H9 (cell line): ENCODE results near the gene PRX. TPM values are rescaled to one million over a fixed set of nuclear protein-coding genes. Genes with fewer than 3 reads are reported as not detected.

Source experiments
- DNase-seq: peaks from one replicate; pipeline ENCODE4 v3.0.0-alpha.2; 2017
- H2AFZ ChIP-seq: one replicate; pipeline ENCODE4 v1.6.1; 2013; ENCODE audit warnings: mild to moderate bottlenecking, low read length, control low read depth, moderate library complexity
- H2AK5ac ChIP-seq: 2 replicates; pipeline ENCODE4 v1.6.1; 2013; ENCODE audit warnings: low read length, control low read depth, mixed read lengths; ENCODE audit not compliant: insufficient read length
- H2BK120ac ChIP-seq: one replicate; pipeline ENCODE4 v1.6.1; 2013; ENCODE audit warnings: low read depth, mild to moderate bottlenecking, low read length, control low read depth, inconsistent platforms; ENCODE audit not compliant: poor library complexity, severe bottlenecking
- H2BK12ac ChIP-seq: 2 replicates; pipeline ENCODE4 v1.6.1; 2013; ENCODE audit warnings: low read length, control low read depth, mixed read lengths, low read depth; ENCODE audit not compliant: insufficient read length
- H2BK15ac ChIP-seq: 2 replicates; pipeline ENCODE4 v1.6.1; 2013; ENCODE audit warnings: low read depth, low read length, control low read depth
- H2BK20ac ChIP-seq: one replicate; pipeline ENCODE4 v1.6.1; 2013; ENCODE audit warnings: low read depth, mild to moderate bottlenecking, low read length, control low read depth, inconsistent platforms; ENCODE audit not compliant: poor library complexity, severe bottlenecking
- H2BK5ac ChIP-seq: 2 replicates; pipeline ENCODE4 v1.6.1; 2013; ENCODE audit warnings: low read length, control low read depth, mixed read lengths; ENCODE audit not compliant: insufficient read length
- H3K14ac ChIP-seq: 2 replicates; pipeline ENCODE4 v1.6.1; 2013; ENCODE audit warnings: low read length, control low read depth; ENCODE audit not compliant: insufficient read depth
- H3K18ac ChIP-seq: 2 replicates; pipeline ENCODE4 v1.6.1; 2013; ENCODE audit warnings: low read depth, mild to moderate bottlenecking, mixed read lengths, low read length, control low read depth; ENCODE audit not compliant: insufficient read length
- H3K23ac ChIP-seq: 2 replicates; pipeline ENCODE4 v1.6.1; 2013; ENCODE audit warnings: low read length, control low read depth, mixed read lengths, low read depth; ENCODE audit not compliant: insufficient read length
- H3K23me2 ChIP-seq: 2 replicates; pipeline ENCODE4 v1.6.1; 2013; ENCODE audit warnings: low read depth, mild to moderate bottlenecking, mixed read lengths, low read length, control low read depth; ENCODE audit not compliant: insufficient read length, poor library complexity, severe bottlenecking
- H3K27ac ChIP-seq: 2 replicates; pipeline ENCODE4 v1.5.1; 2013; ENCODE audit warnings: low read length, control low read depth, mixed read lengths, low read depth; ENCODE audit not compliant: insufficient read length
- H3K27me3 ChIP-seq: 2 replicates; pipeline ENCODE4 v1.6.1; 2013; ENCODE audit warnings: low read length, control low read depth, inconsistent platforms; ENCODE audit not compliant: insufficient read depth
- H3K4ac ChIP-seq: 2 replicates; pipeline ENCODE4 v1.6.1; 2013; ENCODE audit warnings: low read depth, mild to moderate bottlenecking, control low read depth, inconsistent platforms, low read length, moderate library complexity
- H3K4me1 ChIP-seq: 2 replicates; pipeline ENCODE4 v1.6.1; 2013; ENCODE audit warnings: low read length, control low read depth, inconsistent platforms; ENCODE audit not compliant: insufficient read depth
- H3K4me2 ChIP-seq: 2 replicates; pipeline ENCODE4 v1.6.1; 2013; ENCODE audit warnings: low read length, control low read depth, mixed read lengths; ENCODE audit not compliant: insufficient read length, insufficient read depth
- H3K56ac ChIP-seq: 2 replicates; pipeline ENCODE4 v1.6.1; 2013; ENCODE audit warnings: low read depth, mild to moderate bottlenecking, mixed read lengths, low read length, control low read depth; ENCODE audit not compliant: insufficient read length
- H3K79me1 ChIP-seq: 2 replicates; pipeline ENCODE4 v1.6.1; 2013; ENCODE audit warnings: low read depth, mild to moderate bottlenecking, moderate library complexity, low read length, control low read depth, inconsistent platforms; ENCODE audit not compliant: insufficient read depth, poor library complexity, severe bottlenecking
- H3K79me2 ChIP-seq: 2 replicates; pipeline ENCODE4 v1.6.1; 2013; ENCODE audit warnings: low read length, control low read depth, inconsistent platforms; ENCODE audit not compliant: insufficient read depth
- H3K9ac ChIP-seq: 2 replicates; pipeline ENCODE4 v1.6.1; 2013; ENCODE audit warnings: low read length, control low read depth, mixed read lengths; ENCODE audit not compliant: insufficient read length; ENCODE audit errors: extremely low read depth
- H3K9me3 ChIP-seq: one replicate; pipeline ENCODE4 v1.6.1; 2013; ENCODE audit warnings: low read depth, low read length, inconsistent platforms; ENCODE audit not compliant: control insufficient read depth
- H3T11ph ChIP-seq: one replicate; pipeline ENCODE4 v1.6.1; 2013; ENCODE audit warnings: mild to moderate bottlenecking, low read length, control low read depth, inconsistent platforms
- H4K20me1 ChIP-seq: one replicate; pipeline ENCODE4 v1.6.1; 2013; ENCODE audit not compliant: control insufficient read depth, insufficient read length, insufficient read depth
- H4K5ac ChIP-seq: 2 replicates; pipeline ENCODE4 v1.6.1; 2013; ENCODE audit warnings: low read depth, mild to moderate bottlenecking, mixed read lengths, low read length, control low read depth; ENCODE audit not compliant: insufficient read length
- H4K8ac ChIP-seq: replicated peaks from 2 replicates; pipeline ENCODE4 v1.6.1; 2013; ENCODE audit warnings: low read length, control low read depth, mixed read lengths, low read depth; ENCODE audit not compliant: insufficient read length
- H4K91ac ChIP-seq: 2 replicates; pipeline ENCODE4 v1.6.1; 2013; ENCODE audit warnings: low read depth, mild to moderate bottlenecking, moderate library complexity, mixed read lengths, low read length, control low read depth; ENCODE audit not compliant: insufficient read length
- H3K27ac Mint-ChIP-seq, 3 experiments: 2 replicates in 2 of 3; 3 replicates in 1 of 3; pipeline ENCODE4 v1.8.0; 2020 to 2021; ENCODE audit warnings: mixed read lengths in 3 of 3, mild to moderate bottlenecking in 1 of 3, moderate library complexity in 1 of 3
- H3K27me3 Mint-ChIP-seq: 2 replicates; pipeline ENCODE4 v1.8.0; 2021; ENCODE audit warnings: low read depth, mild to moderate bottlenecking, moderate library complexity, mixed read lengths
- H3K36me3 Mint-ChIP-seq, 3 experiments: 2 replicates in 2 of 3; 3 replicates in 1 of 3; pipeline ENCODE4 v1.8.0; 2020 to 2021; ENCODE audit warnings: low read depth in 3 of 3, mixed read lengths in 3 of 3; ENCODE audit not compliant: insufficient read depth in 1 of 3
- H3K4me1 Mint-ChIP-seq, 2 experiments: 2 replicates each; pipeline ENCODE4 v1.8.0; 2020; ENCODE audit warnings: mixed read lengths in 2 of 2
- H3K4me3 Mint-ChIP-seq, 2 experiments: 2 replicates in 1 of 2; 3 replicates in 1 of 2; pipeline ENCODE4 v1.8.0; 2020 to 2021; ENCODE audit warnings: mild to moderate bottlenecking in 2 of 2, mixed read lengths in 2 of 2, moderate library complexity in 1 of 2
- H3K9me3 Mint-ChIP-seq, 2 experiments: 2 replicates in 1 of 2; 3 replicates in 1 of 2; pipeline ENCODE4 v1.8.0; 2020; ENCODE audit warnings: mild to moderate bottlenecking in 2 of 2, mixed read lengths in 2 of 2, moderate library complexity in 1 of 2
- WGBS: extraction: QIAGEN DNeasy Blood & Tissue Kit; methylation state at CpG from one replicate; pipeline ENCODE4 v1.1.7; 2013; ENCODE audit warnings: missing lambda C conversion rate, low lambda C conversion rate, mixed read lengths; ENCODE audit not compliant: insufficient read length; ENCODE audit errors: extremely low coverage; 5-methylcytosine and 5-hydroxymethylcytosine counted together
- total RNA-seq: library from RNA; stranded (reverse); gene quantifications from 2 replicates; pipeline ENCODE4 v1.2.1, GENCODE V29; 2021
- TF ChIP-seq, protein P1 (sequence below): fragments of 200-600 bp; sonication (generic); conservative IDR thresholded peaks from 3 replicates; pipeline ENCODE4 v1.8.0; 2021; ENCODE audit warnings: antibody characterized with exemption, mild to moderate bottlenecking

PRX gene
- total RNA-seq, 1 experiment from 2014 or later: 4.0 TPM

DNA sequence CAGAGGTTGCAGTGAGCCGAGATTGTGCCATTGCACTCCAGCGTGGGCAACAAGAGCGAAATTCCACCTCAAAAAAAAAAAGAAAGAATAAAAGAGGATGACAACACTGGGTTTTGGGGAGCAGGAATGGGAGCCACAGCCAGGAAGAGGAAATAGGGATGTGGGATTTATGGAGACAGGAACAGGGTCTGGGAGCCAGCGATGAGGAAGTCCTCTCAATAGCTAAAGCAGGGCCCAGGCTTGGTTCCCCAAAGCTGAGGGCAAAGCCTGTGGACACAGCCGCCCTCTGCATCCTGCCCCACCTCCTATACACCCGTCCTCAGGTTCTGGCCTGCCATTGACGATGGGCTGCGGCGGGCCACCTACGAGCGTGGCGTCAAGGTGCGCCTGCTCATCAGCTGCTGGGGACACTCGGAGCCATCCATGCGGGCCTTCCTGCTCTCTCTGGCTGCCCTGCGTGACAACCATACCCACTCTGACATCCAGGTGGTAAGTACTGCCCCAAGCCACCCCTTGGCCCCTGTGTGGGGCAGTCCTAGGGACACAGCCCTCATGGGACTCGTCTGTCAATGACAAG lies 36.8 kb downstream of the PRX start:
- H2AK5ac ChIP-seq: no peak overlapping the region
- H3K4me3 Mint-ChIP-seq: no peak overlapping the region
- H2AFZ ChIP-seq: no peak overlapping the region
- H3K4me1 ChIP-seq: no peaks in the 10 kb centered on the region
- no peaks in the 10 kb centered on the region for H3K79me2 ChIP-seq
- H3K27ac Mint-ChIP-seq: peak overlapping the region in 1 of 3 experiments; percentile 64; a peak in 1 of 7 replicates
- peaks cover 0 to 2% of the 10 kb centered on the region in 2 experiments; a peak in 1 of 4 replicates for H3K4me1 Mint-ChIP-seq
- no peak overlapping the region for H3K23ac ChIP-seq
- no peak overlapping the region for H2BK12ac ChIP-seq
- H3K27me3 ChIP-seq: no peaks in the 10 kb centered on the region
- H2BK15ac ChIP-seq: no peak overlapping the region
- H3K4ac ChIP-seq: no peak overlapping the region
- H3K9ac ChIP-seq: no peak overlapping the region
- H3K56ac ChIP-seq: no peak overlapping the region
- no peak for DNase-seq
- no peak overlapping the region for H4K91ac ChIP-seq
- H2BK120ac ChIP-seq: no peak overlapping the region
- H3K9me3 Mint-ChIP-seq: no peaks in the 10 kb centered on the region
- H3K4me2 ChIP-seq: no peak overlapping the region
- TF ChIP-seq, protein P1, sequence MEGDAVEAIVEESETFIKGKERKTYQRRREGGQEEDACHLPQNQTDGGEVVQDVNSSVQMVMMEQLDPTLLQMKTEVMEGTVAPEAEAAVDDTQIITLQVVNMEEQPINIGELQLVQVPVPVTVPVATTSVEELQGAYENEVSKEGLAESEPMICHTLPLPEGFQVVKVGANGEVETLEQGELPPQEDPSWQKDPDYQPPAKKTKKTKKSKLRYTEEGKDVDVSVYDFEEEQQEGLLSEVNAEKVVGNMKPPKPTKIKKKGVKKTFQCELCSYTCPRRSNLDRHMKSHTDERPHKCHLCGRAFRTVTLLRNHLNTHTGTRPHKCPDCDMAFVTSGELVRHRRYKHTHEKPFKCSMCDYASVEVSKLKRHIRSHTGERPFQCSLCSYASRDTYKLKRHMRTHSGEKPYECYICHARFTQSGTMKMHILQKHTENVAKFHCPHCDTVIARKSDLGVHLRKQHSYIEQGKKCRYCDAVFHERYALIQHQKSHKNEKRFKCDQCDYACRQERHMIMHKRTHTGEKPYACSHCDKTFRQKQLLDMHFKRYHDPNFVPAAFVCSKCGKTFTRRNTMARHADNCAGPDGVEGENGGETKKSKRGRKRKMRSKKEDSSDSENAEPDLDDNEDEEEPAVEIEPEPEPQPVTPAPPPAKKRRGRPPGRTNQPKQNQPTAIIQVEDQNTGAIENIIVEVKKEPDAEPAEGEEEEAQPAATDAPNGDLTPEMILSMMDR: no peak
- no peak overlapping the region for H3T11ph ChIP-seq
- no peaks in the 10 kb centered on the region for H3K79me1 ChIP-seq
- no peak overlapping the region for H4K5ac ChIP-seq
- H3K18ac ChIP-seq: no peak overlapping the region
- no peak overlapping the region for H3K27ac ChIP-seq
- H4K20me1 ChIP-seq: peaks cover 2% of the 10 kb centered on the region
- no peak overlapping the region for H3K14ac ChIP-seq
- no peak overlapping the region for H4K8ac ChIP-seq
- H2BK5ac ChIP-seq: no peak overlapping the region
- H2BK20ac ChIP-seq: no peak overlapping the region
- WGBS: no CpG with 5 or more reads among the region's 17 CpGs
- peaks cover 15 to 55% (median 41%) of the 10 kb centered on the region in 3 experiments; a peak in 6 of 7 replicates for H3K36me3 Mint-ChIP-seq
- H3K27me3 Mint-ChIP-seq: no peaks in the 10 kb centered on the region
- H3K9me3 ChIP-seq: no peaks in the 10 kb centered on the region
- no peaks in the 10 kb centered on the region for H3K23me2 ChIP-seq
